ENCODE results near the gene S100A2. TPM values are rescaled to one million over a fixed set of nuclear protein-coding genes. Genes with fewer than 3 reads are reported as not detected.
A peak's percentile ranks its signal among the peaks of the same experiment; 100 is the strongest.

The S100A2 gene
- total and polyA plus RNA-seq, 2 of the 13 experiments (the other 11 are each of a cell fraction or from before 2014, with no cell fraction given): 1.2 TPM

DNA sequence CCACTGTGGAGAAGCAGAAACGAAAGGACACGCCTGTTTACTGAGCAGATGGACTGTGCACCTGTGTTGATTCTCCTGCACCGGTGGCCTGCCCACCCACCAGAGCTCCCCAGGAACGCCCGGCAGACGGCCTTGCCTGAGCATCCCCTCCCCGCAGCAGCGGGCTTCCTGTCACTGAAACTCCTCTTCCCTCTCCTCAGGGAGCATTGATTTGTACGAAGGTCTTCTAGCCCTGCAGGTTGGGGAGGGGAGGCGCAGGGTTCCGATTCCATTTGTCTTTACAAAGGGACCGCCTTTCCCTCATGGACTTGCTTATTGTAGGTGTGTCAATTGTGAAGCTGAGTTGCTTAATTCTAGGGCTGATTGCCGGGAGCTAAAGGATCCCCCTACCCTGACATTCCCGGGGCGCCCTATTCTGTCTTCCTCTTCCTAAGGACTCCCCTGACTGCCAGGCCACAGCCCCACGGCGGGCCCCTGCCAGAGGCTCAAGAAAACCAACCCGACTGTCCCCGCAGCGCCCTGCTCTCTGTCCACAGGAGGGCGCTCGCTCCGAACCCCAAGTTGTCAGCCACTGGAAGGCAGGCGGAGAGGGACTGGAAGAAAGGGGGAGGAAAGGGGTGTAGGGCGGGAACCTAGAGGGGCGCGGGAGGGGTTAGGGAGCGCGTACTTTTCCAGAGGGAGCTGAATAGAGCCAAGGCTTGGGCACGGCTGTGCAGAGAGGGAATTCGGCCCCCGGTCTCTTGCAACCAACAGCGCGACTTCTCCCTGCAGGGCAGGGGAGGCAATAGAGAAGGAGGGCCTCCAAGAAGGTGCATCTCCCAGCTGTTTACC, 32.7 kb downstream of the S100A2 start (continued):
- TF ChIP-seq ZNF280B (CRISPR knock-in tag; IDR thresholded peaks at IDR 0.05; ENCODE audit: borderline replicate concordance): no peak
- TF ChIP-seq ZZZ3 (CRISPR knock-in tag; IDR thresholded peaks at IDR 0.05; ENCODE audit: borderline replicate concordance): no peak
- TF ChIP-seq ATF1 (CRISPR knock-in tag; IDR thresholded peaks at IDR 0.05): no peak
- no peak for TF ChIP-seq ZNF446 (CRISPR knock-in tag; IDR thresholded peaks at IDR 0.05)
- TF ChIP-seq POLR2G (IDR thresholded peaks at IDR 0.05; ENCODE audit: low read depth, low read length): no peak
- TF ChIP-seq, protein P1, sequence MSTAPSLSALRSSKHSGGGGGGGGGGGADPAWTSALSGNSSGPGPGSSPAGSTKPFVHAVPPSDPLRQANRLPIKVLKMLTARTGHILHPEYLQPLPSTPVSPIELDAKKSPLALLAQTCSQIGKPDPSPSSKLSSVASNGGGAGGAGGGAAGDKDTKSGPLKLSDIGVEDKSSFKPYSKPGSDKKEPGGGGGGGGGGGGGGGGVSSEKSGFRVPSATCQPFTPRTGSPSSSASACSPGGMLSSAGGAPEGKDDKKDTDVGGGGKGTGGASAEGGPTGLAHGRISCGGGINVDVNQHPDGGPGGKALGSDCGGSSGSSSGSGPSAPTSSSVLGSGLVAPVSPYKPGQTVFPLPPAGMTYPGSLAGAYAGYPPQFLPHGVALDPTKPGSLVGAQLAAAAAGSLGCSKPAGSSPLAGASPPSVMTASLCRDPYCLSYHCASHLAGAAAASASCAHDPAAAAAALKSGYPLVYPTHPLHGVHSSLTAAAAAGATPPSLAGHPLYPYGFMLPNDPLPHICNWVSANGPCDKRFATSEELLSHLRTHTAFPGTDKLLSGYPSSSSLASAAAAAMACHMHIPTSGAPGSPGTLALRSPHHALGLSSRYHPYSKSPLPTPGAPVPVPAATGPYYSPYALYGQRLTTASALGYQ (CRISPR knock-in tag; IDR thresholded peaks at IDR 0.05): no peak; the same call in 1 of the 2 replicates
- TF ChIP-seq FUBP1 (CRISPR knock-in tag; IDR thresholded peaks at IDR 0.05; ENCODE audit: borderline replicate concordance): no peak
- no peak for TF ChIP-seq ZNF207 (IDR thresholded peaks at IDR 0.05; ENCODE audit: borderline replicate concordance)
- no peak for TF ChIP-seq HHEX (CRISPR knock-in tag; IDR thresholded peaks at IDR 0.05)
- peak; percentile 99 for TF ChIP-seq ZNF331 (CRISPR knock-in tag; IDR thresholded peaks at IDR 0.05)
- no peak for TF ChIP-seq EED (CRISPR knock-in tag; IDR thresholded peaks at IDR 0.05)
- TF ChIP-seq, protein P2, sequence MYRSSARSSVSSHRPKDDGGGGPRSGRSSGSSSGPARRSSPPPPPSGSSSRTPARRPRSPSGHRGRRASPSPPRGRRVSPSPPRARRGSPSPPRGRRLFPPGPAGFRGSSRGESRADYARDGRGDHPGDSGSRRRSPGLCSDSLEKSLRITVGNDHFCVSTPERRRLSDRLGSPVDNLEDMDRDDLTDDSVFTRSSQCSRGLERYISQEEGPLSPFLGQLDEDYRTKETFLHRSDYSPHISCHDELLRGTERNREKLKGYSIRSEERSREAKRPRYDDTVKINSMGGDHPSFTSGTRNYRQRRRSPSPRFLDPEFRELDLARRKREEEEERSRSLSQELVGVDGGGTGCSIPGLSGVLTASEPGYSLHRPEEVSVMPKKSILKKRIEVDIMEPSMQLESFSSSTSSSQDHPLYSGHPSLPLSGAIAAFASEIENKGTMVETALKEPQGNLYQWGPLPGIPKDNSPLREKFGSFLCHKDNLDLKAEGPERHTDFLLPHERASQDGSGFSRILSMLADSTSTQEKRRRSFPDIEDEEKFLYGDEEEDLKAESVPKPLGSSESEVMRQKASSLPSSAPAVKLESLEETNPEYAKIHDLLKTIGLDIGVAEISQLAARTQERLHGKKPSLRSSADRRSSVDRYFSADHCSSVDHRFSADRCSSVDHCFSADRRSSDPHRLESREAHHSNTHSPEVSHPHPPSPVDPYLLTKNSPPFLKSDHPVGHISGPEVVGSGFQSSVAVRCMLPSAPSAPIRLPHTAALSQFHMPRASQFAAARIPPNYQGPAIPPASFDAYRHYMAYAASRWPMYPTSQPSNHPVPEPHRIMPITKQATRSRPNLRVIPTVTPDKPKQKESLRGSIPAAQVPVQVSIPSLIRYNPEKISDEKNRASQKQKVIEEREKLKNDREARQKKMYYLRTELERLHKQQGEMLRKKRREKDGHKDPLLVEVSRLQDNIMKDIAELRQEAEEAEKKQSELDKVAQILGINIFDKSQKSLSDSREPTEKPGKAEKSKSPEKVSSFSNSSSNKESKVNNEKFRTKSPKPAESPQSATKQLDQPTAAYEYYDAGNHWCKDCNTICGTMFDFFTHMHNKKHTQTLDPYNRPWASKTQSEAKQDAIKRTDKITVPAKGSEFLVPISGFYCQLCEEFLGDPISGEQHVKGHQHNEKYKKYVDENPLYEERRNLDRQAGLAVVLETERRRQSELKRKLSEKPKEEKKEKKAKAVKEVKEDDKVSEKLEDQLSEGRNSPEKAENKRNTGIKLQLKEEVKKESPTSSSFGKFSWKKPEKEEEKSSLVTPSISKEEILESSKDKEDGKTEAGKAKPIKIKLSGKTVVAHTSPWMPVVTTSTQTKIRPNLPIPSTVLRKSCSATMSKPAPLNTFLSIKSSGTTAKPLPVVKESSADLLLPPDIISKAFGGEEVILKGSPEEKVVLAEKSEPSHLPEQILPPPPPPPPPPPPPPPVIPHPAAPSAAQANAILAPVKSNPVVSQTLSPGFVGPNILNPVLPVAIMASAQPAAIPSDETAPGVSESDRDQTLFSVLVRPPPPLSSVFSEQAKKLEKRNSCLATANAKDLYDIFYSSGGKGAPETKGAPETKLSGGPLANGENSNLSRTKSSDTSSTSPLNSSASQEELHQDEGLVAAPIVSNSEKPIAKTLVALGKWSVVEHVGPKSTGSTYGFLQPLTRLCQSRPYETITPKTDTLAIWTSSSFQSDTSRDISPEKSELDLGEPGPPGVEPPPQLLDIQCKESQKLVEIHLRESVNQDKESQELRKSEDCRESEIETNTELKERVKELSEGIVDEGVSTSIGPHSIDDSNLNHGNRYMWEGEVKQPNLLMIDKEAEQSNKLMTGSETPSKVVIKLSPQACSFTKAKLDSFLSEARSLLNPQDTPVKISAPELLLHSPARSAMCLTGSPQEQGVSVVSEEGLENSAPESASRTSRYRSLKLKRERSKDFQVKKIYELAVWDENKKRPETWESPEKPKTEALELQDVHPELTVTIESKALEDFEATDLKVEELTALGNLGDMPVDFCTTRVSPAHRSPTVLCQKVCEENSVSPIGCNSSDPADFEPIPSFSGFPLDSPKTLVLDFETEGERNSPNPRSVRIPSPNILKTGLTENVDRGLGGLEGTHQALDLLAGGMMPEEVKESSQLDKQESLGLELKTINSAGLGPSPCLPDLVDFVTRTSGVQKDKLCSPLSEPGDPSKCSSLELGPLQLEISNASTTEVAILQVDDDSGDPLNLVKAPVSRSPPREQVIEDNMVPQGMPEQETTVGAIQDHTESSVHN (CRISPR knock-in tag; IDR thresholded peaks at IDR 0.05): no peak

Measured in HepG2 (cell line).